Stomach (tissue), 4 donors: ENCODE measurements around the gene EYA3.

Experiments
- CTCF ChIP-seq, 7 experiments: fragments of 450-650 bp in 4 of 7; fragments of 200-600 bp in 3 of 7; sonication (generic) in 3 of 7; IDR thresholded peaks; one replicate each; pipeline ENCODE4 v1.5.1; 2016 to 2019; ENCODE audit warnings: antibody characterized with exemption in 7 of 7, control low read depth in 2 of 7, mild to moderate bottlenecking in 1 of 7
- POLR2A ChIP-seq, 4 donors: fragments of 450-650 bp; IDR thresholded peaks; one replicate each; pipeline ENCODE4 v1.6.1; 2016; ENCODE audit warnings: antibody characterized with exemption in 4 of 4, control low read depth in 2 of 4, mild to moderate bottlenecking in 1 of 4, moderate library complexity in 1 of 4

- TF ChIP-seq CTCF (IDR thresholded peaks at IDR 0.05), result no peak
- no peak for TF ChIP-seq POLR2A (IDR thresholded peaks at IDR 0.05)
Observed at GRCh38 chr1:28126783-28127490, 38.5 kb upstream of the EYA3 start.
